Astrocyte (in vitro differentiated cells and primary cell): Measurements from ENCODE around the gene LYRM7.

Experiments
- CTCF ChIP-seq: IDR thresholded peaks from 2 replicates; pipeline ENCODE4 v1.5.1; 2011; ENCODE audit warnings: low read depth, mild to moderate bottlenecking, inconsistent platforms, low read length, moderate library complexity; ENCODE audit not compliant: insufficient read depth
- EZH2 ChIP-seq: IDR thresholded peaks from 2 replicates; pipeline ENCODE4 v1.6.1; 2012; ENCODE audit warnings: mild to moderate bottlenecking, low read length, inconsistent platforms; ENCODE audit not compliant: insufficient read depth

- no peak for TF ChIP-seq CTCF
- TF ChIP-seq EZH2 = no peak
These were observed 50.4 kb downstream of the LYRM7 start for GRCh38 chr5:131221008-131221703.
